ENCODE data around the gene SCAPER.
"Not testable (repeated sequence)": the region's sequence is repeated elsewhere in the genome, so short reads cannot be mapped to it uniquely, and the experiment has no call there.

SCAPER gene

DNA sequence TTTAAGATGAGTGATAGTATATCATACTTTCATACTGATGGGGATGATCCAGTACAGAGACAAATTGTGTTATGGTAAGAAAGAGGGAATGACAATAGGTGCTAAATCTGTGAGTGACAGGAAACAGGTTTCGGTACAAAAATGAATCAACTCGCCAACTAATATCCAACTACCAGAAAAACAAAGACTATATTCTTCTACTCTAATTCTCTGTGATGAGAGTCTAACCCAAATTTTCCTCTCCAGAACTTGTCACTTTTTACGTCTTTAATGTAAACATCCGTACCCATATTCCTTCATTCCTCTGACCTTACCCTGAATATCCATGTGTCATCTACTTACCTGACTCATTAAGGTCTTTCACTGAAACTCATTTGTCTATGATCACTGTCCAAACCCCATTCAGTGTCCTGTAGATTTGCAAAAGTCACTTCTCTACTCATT is 39.6 kb downstream of the SCAPER start:
- TF ChIP-seq, protein P1, sequence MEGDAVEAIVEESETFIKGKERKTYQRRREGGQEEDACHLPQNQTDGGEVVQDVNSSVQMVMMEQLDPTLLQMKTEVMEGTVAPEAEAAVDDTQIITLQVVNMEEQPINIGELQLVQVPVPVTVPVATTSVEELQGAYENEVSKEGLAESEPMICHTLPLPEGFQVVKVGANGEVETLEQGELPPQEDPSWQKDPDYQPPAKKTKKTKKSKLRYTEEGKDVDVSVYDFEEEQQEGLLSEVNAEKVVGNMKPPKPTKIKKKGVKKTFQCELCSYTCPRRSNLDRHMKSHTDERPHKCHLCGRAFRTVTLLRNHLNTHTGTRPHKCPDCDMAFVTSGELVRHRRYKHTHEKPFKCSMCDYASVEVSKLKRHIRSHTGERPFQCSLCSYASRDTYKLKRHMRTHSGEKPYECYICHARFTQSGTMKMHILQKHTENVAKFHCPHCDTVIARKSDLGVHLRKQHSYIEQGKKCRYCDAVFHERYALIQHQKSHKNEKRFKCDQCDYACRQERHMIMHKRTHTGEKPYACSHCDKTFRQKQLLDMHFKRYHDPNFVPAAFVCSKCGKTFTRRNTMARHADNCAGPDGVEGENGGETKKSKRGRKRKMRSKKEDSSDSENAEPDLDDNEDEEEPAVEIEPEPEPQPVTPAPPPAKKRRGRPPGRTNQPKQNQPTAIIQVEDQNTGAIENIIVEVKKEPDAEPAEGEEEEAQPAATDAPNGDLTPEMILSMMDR (IDR thresholded peaks at IDR 0.05; ENCODE audit: control extremely low read depth, extremely low read depth, low read depth, missing control alignments), result no peak
- CTCF ChIA-PET, result interaction anchor here (0.8 to 1.3 kb wide), 4 partner anchors 9 to 676 kb away, joined by 3 to 4 read pairs (median 4); no protein-coding TSS in a partner anchor
- DNase-seq (ENCODE audit: extremely low spot score), result no peak
- POLR2A ChIA-PET, result no interaction called here

- no peak for DNase-seq (ENCODE audit: extremely low spot score)
- ChIA-PET CTCF (no interaction called here), POLR2A (no interaction called here)
- TF ChIP-seq, protein P1 (IDR thresholded peaks at IDR 0.05; ENCODE audit: control extremely low read depth, extremely low read depth, low read depth, missing control alignments), result no peak
Measured at GRCh38 chr15:76864586-76864985, 40.6 kb downstream of the SCAPER start.

- no peak for DNase-seq (ENCODE audit: extremely low spot score)
- TF ChIP-seq, protein P1 (IDR thresholded peaks at IDR 0.05; ENCODE audit: control extremely low read depth, extremely low read depth, low read depth, missing control alignments), result no peak
- ChIA-PET POLR2A (no interaction called here), CTCF (no interaction called here)
Measured at GRCh38 chr15:76863693-76864092, 41.4 kb downstream of the SCAPER start.

DNA sequence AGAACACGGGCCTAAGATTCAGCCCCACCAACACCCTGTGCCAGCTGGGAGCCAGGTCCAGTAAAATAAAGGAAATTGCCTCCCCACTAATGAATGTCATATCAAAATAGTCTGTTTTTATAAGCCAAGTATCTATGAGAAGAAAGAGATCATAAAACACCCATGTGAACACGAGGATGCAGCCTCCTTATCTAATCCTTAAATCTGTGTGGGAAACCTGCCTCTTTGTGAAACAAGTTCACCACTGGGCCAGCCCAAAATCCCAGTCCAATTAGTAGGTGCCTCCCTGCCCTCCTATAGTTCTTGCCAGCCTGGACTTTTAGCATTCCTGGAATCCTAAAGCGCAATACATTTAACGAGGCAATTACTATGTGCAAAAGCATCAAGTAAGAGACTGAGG is 42.0 kb downstream of the SCAPER start:
- no peak for DNase-seq (ENCODE audit: extremely low spot score)
- POLR2A ChIA-PET, result no interaction called here
- TF ChIP-seq, protein P1 (IDR thresholded peaks at IDR 0.05; ENCODE audit: control extremely low read depth, extremely low read depth, low read depth, missing control alignments), result no peak
- CTCF ChIA-PET, result no interaction called here

GRCh38 chr15:76861815-76862397 is 43.2 kb downstream of the SCAPER start:
- CTCF ChIA-PET, result interaction anchor here (1.6 kb wide), 1 partner anchor 342 kb away, joined by 3 read pairs; no protein-coding TSS in a partner anchor
- TF ChIP-seq, protein P1 (IDR thresholded peaks at IDR 0.05; ENCODE audit: control extremely low read depth, extremely low read depth, low read depth, missing control alignments), result no peak
- POLR2A ChIA-PET, result no interaction called here
- DNase-seq (ENCODE audit: extremely low spot score), result no peak

DNA sequence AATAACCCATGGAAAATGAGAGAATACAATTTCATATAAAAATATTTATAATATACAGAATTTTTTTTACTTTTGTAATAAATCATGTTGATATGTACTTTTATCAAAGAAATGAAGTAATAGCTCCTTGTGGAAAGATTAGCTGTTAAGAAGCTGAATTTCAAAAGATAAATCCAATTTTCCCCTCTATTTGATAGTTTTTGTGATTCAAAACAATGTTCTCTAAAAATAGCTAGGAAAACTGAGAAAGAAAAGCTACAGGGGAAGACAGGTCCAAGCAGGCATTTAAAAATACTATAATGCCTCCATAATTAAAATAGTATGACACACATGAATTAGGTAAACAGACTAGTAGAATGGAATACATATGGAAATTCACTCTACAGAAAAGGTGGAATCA is 44.9 kb downstream of the SCAPER start:
- TF ChIP-seq, protein P1 (IDR thresholded peaks at IDR 0.05; ENCODE audit: control extremely low read depth, extremely low read depth, low read depth, missing control alignments), result no peak
- CTCF ChIA-PET, result interaction anchor here (1.0 to 1.6 kb wide), 4 partner anchors 11 to 669 kb away, joined by 3 to 4 read pairs (median 3); no protein-coding TSS in a partner anchor
- no peak for DNase-seq (ENCODE audit: extremely low spot score)
- POLR2A ChIA-PET, result no interaction called here

DNA sequence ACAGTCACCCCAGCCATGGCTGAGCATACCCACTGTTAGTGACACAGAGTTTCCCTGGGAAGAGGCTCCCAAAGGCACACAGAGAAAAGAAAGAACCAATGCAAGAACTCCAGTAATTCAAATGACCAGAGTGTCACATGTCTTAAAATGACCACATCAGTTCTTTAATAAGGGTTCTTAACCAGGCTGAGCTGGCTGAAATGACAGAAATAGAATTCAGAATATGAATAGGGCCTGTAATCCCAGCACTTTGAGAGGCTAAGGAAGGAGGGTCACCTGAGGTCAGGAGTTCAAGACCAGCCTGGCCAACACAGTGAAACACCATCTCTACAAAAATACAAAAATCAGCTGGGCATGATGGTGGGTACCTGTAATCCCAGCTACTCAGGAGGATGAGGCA is 54.8 kb downstream of the SCAPER start:
- DNase-seq (ENCODE audit: extremely low spot score); POLR2A ChIA-PET: not testable (repeated sequence)
- CTCF ChIA-PET, result interaction anchor here (1.0 kb wide), 1 partner anchor 10 kb away, joined by 4 read pairs; no protein-coding TSS in a partner anchor
